ENCODE data around the gene CCDC9B.

- TF ChIP-seq CTCF (IDR thresholded peaks at IDR 0.05) (no peak), POLR2A (IDR thresholded peaks at IDR 0.05) (no peak), POLR2AphosphoS5 (IDR thresholded peaks at IDR 0.05) (no peak)
Measured at GRCh38 chr15:40363611-40364010, 22.9 kb upstream of the CCDC9B start.

Measured in prostate gland (tissue), 2 donors.